ENCODE results near the gene TBPL2.

TBPL2 gene

DNA sequence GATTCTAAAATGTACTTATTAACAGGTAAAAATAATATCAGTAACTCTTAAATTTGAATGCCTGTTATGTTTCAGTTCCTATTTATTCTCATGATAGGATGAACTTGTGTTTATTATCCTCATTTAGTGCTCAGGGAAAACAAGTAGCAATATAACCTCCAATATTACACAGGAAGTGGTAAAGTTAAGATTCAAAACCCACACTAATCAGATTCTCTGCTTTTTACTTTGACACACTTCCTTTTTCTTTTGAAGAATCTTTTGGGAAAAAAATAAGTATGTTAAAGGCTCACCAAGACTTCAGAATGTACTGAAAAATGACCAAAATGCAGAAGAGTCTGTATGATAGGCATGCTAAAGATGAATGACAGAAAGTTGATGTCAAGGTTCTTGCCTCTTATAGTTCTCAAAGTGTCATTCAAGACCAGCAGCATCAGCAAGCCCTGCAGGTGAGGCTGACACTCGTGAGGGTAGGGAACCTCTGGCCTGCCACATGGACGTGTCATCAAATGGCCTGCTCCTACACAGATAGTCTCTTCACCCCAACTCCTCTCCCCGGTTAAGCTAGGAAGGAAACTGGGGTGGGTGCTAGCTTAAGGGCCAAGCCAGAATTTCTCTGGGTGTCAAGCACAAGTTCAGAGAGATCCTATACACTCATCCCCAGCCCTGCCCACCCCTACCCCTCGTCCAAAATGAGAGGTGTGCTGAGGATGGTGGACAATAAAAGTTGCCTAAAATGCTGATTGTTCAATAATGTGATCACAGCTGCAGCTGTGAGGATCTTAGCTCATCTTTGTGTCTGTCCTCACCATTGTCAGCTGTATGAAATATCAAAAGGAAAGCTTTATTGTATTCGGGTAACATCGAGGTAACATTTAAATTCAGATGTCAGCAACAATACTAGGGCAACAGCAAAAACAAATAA lies 6.3 kb downstream of the TBPL2 start:
- no peak overlapping the region for H3K4me3 ChIP-seq (replicated peaks; ENCODE audit: low read depth, low read length)
- no peak for DNase-seq (ENCODE audit: low read depth)
- TF ChIP-seq, protein P1, sequence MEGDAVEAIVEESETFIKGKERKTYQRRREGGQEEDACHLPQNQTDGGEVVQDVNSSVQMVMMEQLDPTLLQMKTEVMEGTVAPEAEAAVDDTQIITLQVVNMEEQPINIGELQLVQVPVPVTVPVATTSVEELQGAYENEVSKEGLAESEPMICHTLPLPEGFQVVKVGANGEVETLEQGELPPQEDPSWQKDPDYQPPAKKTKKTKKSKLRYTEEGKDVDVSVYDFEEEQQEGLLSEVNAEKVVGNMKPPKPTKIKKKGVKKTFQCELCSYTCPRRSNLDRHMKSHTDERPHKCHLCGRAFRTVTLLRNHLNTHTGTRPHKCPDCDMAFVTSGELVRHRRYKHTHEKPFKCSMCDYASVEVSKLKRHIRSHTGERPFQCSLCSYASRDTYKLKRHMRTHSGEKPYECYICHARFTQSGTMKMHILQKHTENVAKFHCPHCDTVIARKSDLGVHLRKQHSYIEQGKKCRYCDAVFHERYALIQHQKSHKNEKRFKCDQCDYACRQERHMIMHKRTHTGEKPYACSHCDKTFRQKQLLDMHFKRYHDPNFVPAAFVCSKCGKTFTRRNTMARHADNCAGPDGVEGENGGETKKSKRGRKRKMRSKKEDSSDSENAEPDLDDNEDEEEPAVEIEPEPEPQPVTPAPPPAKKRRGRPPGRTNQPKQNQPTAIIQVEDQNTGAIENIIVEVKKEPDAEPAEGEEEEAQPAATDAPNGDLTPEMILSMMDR (IDR thresholded peaks at IDR 0.05; ENCODE audit: low read length, missing control alignments) = no peak

DNA sequence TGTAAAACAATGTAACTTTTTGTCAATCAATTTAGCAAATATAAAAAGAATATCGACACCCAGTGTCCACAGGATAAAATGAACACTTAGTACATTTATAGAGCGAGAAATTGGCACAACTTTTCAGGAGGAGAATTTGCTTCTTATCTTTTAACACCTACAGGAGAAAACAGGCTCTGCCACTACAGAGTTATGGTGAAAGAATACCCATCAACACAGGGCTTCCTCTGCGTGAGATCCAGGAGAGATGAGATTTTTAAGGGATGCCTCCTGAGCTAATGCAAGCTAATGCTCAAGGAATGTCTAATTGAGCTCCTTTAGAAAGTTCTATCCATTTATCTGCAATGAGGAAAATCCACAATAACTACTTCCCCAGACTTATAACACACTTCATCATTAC lies 7.8 kb downstream of the TBPL2 start:
- TF ChIP-seq, protein P1 (IDR thresholded peaks at IDR 0.05; ENCODE audit: low read length, missing control alignments) = no peak
- no peak overlapping the region for H3K4me3 ChIP-seq (replicated peaks; ENCODE audit: low read depth, low read length)
- DNase-seq (ENCODE audit: low read depth) = no peak

DNA sequence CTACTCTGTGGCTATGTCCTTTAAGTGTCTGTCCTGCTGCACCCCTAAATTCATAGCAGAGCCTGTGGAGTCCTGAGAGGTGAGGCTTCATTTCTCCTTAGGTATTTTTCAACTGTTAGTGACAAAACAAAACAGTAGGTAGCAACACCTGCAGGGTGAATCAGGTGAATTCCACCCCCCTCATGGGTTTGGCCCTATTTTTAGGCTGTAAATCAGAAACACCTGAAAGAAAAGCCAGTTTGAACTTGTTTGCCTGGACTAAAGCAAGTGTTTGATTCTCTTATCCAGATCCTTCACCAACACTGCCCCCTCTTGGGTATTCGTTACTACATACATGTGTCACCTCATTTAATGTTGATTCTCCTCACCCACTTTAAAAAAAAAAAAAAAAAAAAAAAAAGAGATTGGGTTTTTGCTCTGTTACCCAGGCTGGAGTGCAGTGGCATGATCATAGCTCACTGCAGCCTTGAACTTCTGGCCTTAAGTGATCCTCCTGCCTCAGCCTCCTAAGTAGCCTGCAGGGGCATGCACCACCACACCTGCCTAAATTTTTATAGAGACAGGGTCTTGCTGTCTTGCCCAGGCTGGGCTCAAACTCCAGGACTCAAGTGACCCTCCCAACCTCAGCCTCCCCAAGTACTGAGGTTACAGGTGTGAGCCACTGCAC lies 10.3 kb downstream of the TBPL2 start:
- DNase-seq (ENCODE audit: low read depth) = peak; percentile 85
- TF ChIP-seq, protein P1 (IDR thresholded peaks at IDR 0.05; ENCODE audit: low read length, missing control alignments) = peak; percentile 49

DNA sequence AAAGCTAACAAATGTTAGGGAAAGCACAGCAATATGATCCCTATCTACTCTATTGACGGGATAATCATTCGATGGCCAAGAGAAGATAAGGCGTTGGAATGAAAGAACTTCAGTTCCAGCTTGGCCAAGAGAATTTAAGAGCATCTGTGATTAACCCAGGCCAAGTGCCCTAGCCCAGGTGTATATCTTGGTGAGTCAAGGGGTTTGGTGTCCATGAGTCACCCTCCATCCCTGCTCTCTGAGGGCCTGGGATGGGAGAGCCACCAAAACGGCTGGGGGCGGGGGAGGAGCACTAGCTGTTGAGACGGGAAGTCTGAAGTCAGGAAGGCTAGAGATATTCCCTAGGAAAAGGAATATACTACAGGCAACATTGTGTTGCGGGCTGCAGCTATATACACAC lies 13.0 kb downstream of the TBPL2 start:
- no peak for DNase-seq (ENCODE audit: low read depth)
- no peak overlapping the region for H3K4me3 ChIP-seq (replicated peaks; ENCODE audit: low read depth, low read length)
- TF ChIP-seq, protein P1 (IDR thresholded peaks at IDR 0.05; ENCODE audit: low read length, missing control alignments) = no peak

More for the DNA sequence above, 10.3 kb downstream of the TBPL2 start:
- no peak overlapping the region for H3K4me3 ChIP-seq (replicated peaks; ENCODE audit: low read depth, low read length)

DNA sequence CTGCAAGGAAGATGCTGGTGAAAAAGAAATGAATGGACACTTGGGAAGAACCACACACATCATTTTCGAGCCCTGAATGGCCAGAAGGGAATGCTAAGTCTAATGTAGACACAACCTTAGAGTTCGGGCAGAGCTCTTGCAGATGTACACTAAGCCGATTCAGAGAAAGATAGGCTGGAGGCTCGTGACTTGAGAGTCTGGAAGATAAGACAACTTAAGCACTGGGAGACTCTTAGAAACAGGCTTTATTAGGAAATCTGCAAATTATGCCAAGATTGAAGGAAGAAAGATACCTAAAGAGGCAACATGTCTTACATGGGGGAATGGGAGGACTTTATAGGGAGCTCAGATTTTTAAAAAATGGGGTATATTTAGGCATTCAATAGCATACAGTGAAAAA lies 13.5 kb downstream of the TBPL2 start:
- DNase-seq (ENCODE audit: low read depth) = no peak
- TF ChIP-seq, protein P1 (IDR thresholded peaks at IDR 0.05; ENCODE audit: low read length, missing control alignments) = no peak
- H3K4me3 ChIP-seq (replicated peaks; ENCODE audit: low read depth, low read length) = no peak overlapping the region

DNA sequence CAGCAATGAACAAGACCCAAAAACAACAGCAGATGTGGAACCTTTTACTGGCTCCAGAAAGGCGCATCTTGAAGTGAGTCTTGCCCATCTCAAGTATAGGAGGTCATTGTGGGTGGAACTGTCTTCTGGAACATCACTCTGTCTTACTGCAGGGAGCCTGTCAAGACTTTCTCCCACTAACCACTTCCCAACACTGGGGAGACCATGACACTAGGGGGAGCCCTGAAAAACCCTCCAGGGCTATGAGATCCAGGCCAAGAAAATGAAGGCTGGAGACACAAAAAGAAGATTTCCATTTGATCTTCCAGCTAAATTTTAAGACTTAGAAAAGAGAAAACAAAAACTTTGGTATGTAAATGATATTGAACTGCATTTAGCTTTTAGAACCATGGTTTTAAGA lies 15.3 kb downstream of the TBPL2 start:
- DNase-seq (ENCODE audit: low read depth) = no peak
- TF ChIP-seq, protein P1 (IDR thresholded peaks at IDR 0.05; ENCODE audit: low read length, missing control alignments) = peak; percentile 12
- H3K4me3 ChIP-seq (replicated peaks; ENCODE audit: low read depth, low read length) = no peak overlapping the region
